NCI-H524 treated with DMSO at 0.1 percent for 48 hours (cell line): ENCODE measurements around the gene CNIH3.
"Not testable (repeated sequence)": the region's sequence is repeated elsewhere in the genome, so short reads cannot be mapped to it uniquely, and the experiment has no call there.

Source experiments
- DNase-seq: peaks from one replicate; lab custom pipeline; 2025; lab: John Stamatoyannopoulos, UW

Gene CNIH3

GRCh38 chr1:224615861-224616755 lies at the start of gene CNIH3:
Gene CNIH3 (plus strand): TSS chr1:224616317. CDS start chr1:224617175, 858 bp downstream.
- DNase-seq, result peak; percentile 65

GRCh38 chr1:224566492-224566891 lies 49.6 kb upstream of the CNIH3 start:
- DNase-seq, result not testable (repeated sequence)

- DNase-seq, result no peak
Measured at GRCh38 chr1:224569276-224569675, 46.8 kb upstream of the CNIH3 start.

GRCh38 chr1:224571975-224572374 lies 44.1 kb upstream of the CNIH3 start:
- DNase-seq, result not testable (repeated sequence)

- DNase-seq, result no peak
Measured at GRCh38 chr1:224579526-224579925, 36.6 kb upstream of the CNIH3 start.

GRCh38 chr1:224580006-224580405 lies 36.1 kb upstream of the CNIH3 start:
- DNase-seq, result no peak

GRCh38 chr1:224582041-224582440 lies 34.1 kb upstream of the CNIH3 start:
- peak; percentile 2 for DNase-seq

- no peak for DNase-seq
Measured at GRCh38 chr1:224583774-224584173, 32.3 kb upstream of the CNIH3 start.

- no peak for DNase-seq
Measured at GRCh38 chr1:224585051-224585450, 31.1 kb upstream of the CNIH3 start.

GRCh38 chr1:224587051-224587450 lies 29.1 kb upstream of the CNIH3 start:
- no peak for DNase-seq

GRCh38 chr1:224588515-224588914 lies 27.6 kb upstream of the CNIH3 start:
- DNase-seq, result no peak

GRCh38 chr1:224589006-224589405 lies 27.1 kb upstream of the CNIH3 start:
- DNase-seq, result no peak

GRCh38 chr1:224591326-224591725 lies 24.8 kb upstream of the CNIH3 start:
- DNase-seq, result no peak

GRCh38 chr1:224592636-224593582 lies 23.2 kb upstream of the CNIH3 start:
- no peak for DNase-seq

GRCh38 chr1:224594360-224594759 lies 21.8 kb upstream of the CNIH3 start:
- DNase-seq, result no peak

GRCh38 chr1:224594851-224595250 lies 21.3 kb upstream of the CNIH3 start:
- DNase-seq, result no peak

GRCh38 chr1:224605482-224606181 lies 10.5 kb upstream of the CNIH3 start:
- DNase-seq, result no peak

- no peak for DNase-seq
Measured at GRCh38 chr1:224607188-224608148, 8.6 kb upstream of the CNIH3 start.

- DNase-seq, result no peak
Measured at GRCh38 chr1:224609333-224609732, 6.8 kb upstream of the CNIH3 start.

GRCh38 chr1:224612246-224612645 lies 3.9 kb upstream of the CNIH3 start:
- DNase-seq, result no peak

GRCh38 chr1:224613486-224613885 lies 2.6 kb upstream of the CNIH3 start:
- DNase-seq, result no peak
